Breast epithelium (tissue), 3 donors: Measurements from ENCODE around the gene ROR1.

Experiments
- CTCF ChIP-seq, 3 donors: fragments of 450-650 bp; IDR thresholded peaks; one replicate each; pipeline ENCODE4 v1.5.1; 2016 to 2017; ENCODE audit warnings: antibody characterized with exemption in 3 of 3, mild to moderate bottlenecking in 3 of 3, moderate library complexity in 3 of 3
- POLR2A ChIP-seq: fragments of 450-650 bp; IDR thresholded peaks from one replicate; pipeline ENCODE4 v1.6.1; 2016; ENCODE audit warnings: antibody characterized with exemption, mild to moderate bottlenecking, moderate library complexity

- TF ChIP-seq POLR2A: no peak
- no peak for TF ChIP-seq CTCF (IDR thresholded peaks at IDR 0.05)
These were observed 1.8 kb downstream of the ROR1 start for GRCh38 chr1:63775418-63776127.
